ENCODE measurements around the gene ABL1.
"Not testable (repeated sequence)": the region's sequence is repeated elsewhere in the genome, so short reads cannot be mapped to it uniquely, and the experiment has no call there.

ABL1 gene

GRCh38 chr9:130847306-130848217 is 12.5 kb downstream of the ABL1 start:
- peak; percentile 66 for ATAC-seq
- TF ChIP-seq RARB (CRISPR knock-in tag; IDR thresholded peaks at IDR 0.05) (0 out of 2 replicates have a peak, but pooled peaks have one; percentile 40), TCF4 (CRISPR knock-in tag; IDR thresholded peaks at IDR 0.05; ENCODE audit: borderline replicate concordance) (peak; percentile 68; the same call in 1 of the 2 replicates), TSHZ2 (CRISPR knock-in tag; IDR thresholded peaks at IDR 0.05) (0 out of 2 replicates have a peak, but pooled peaks have one; percentile 16), CSDC2 (CRISPR knock-in tag; IDR thresholded peaks at IDR 0.05) (no peak), ZFP3 (CRISPR knock-in tag; IDR thresholded peaks at IDR 0.05) (peak; percentile 29; the same call in 1 of the 2 replicates)

- not testable (repeated sequence) for ATAC-seq
Observed at GRCh38 chr9:130848514-130848913, 13.5 kb downstream of the ABL1 start.

- TF ChIP-seq CSRNP3 (CRISPR knock-in tag; IDR thresholded peaks at IDR 0.05): no peak
- TF ChIP-seq ZNF70 (CRISPR knock-in tag; IDR thresholded peaks at IDR 0.05): no peak
- no peak for TF ChIP-seq PATZ1 (CRISPR knock-in tag; IDR thresholded peaks at IDR 0.05; ENCODE audit: borderline replicate concordance)
- TF ChIP-seq ARNTL (CRISPR knock-in tag; IDR thresholded peaks at IDR 0.05; ENCODE audit: borderline replicate concordance, low read depth): no peak
- TF ChIP-seq TSHZ2 (CRISPR knock-in tag; IDR thresholded peaks at IDR 0.05): no peak
- no peak for TF ChIP-seq ISL1 (CRISPR knock-in tag; IDR thresholded peaks at IDR 0.05)
- no peak for TF ChIP-seq BACH2 (CRISPR knock-in tag; IDR thresholded peaks at IDR 0.05; ENCODE audit: borderline replicate concordance)
- no peak for TF ChIP-seq OSR1 (CRISPR knock-in tag; IDR thresholded peaks at IDR 0.05)
- TF ChIP-seq CREB5 (CRISPR knock-in tag; IDR thresholded peaks at IDR 0.05; ENCODE audit: low read depth): no peak
- no peak for TF ChIP-seq ZFP3 (CRISPR knock-in tag; IDR thresholded peaks at IDR 0.05)
- no peak for TF ChIP-seq CSDC2 (CRISPR knock-in tag; IDR thresholded peaks at IDR 0.05)
- TF ChIP-seq ZNF8 (CRISPR knock-in tag; IDR thresholded peaks at IDR 0.05): no peak
- no peak for TF ChIP-seq ZNF565 (CRISPR knock-in tag; conservative IDR thresholded peaks at IDR 0.05; ENCODE audit: low read depth)
- TF ChIP-seq ZC3H10 (CRISPR knock-in tag; IDR thresholded peaks at IDR 0.05): no peak
- TF ChIP-seq RARB (CRISPR knock-in tag; IDR thresholded peaks at IDR 0.05): no peak
- no peak for ATAC-seq
Observed at GRCh38 chr9:130849356-130849755, 14.3 kb downstream of the ABL1 start.
